CD4-positive, alpha-beta T cell treated with Interleukin-17A for 4 hours (primary cell): ENCODE measurements around the gene ALDH3B2.
A peak's percentile ranks its signal among the peaks of the same experiment; 100 is the strongest.
"Not testable (repeated sequence)": the region's sequence is repeated elsewhere in the genome, so short reads cannot be mapped to it uniquely, and the experiment has no call there.

Experiments
- DNase-seq: peaks from one replicate; pipeline ENCODE4 v3.0.0-alpha.2; 2020; ENCODE audit warnings: mixed read lengths

The ALDH3B2 gene

DNA sequence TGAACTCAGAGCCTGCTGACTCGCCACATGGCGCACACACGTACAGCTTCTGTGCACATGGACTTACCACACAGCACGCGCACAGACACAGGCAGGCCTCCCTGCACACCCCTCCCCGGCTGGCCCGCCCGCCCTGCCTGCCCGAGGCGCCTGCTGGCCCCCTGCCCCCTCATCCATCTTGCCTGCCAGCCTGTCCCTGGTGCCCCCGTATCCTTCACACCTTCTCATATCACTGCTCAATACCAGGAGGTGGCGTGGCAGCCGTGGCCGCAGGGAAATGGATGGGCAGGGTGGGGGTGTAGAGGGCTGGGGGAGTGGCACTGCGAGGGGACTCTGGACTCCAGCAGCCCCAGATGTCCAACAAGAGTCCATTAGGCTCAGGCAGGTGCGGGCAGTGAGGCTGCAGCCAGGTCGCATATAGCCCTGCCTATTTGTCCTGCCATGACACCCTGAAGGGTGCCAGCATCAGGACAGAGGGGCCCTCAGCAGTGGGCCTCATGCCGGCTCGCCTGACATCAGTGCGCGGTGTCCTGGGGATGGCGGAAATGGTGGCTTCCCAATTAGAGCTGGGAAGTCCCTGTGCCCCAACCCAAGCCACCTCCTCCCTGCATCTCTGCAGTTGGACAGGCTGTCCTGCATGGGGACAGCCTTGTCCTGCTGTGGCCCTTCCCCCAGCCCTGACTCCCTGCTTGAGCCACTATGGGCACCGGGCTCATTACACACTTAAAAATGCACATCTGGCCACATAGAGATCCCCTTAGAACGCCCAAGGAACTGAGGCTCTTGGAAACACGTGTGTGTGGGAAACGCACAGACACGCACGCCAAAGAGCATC lies 32.9 kb downstream of the ALDH3B2 start:
- no peak for DNase-seq

DNA sequence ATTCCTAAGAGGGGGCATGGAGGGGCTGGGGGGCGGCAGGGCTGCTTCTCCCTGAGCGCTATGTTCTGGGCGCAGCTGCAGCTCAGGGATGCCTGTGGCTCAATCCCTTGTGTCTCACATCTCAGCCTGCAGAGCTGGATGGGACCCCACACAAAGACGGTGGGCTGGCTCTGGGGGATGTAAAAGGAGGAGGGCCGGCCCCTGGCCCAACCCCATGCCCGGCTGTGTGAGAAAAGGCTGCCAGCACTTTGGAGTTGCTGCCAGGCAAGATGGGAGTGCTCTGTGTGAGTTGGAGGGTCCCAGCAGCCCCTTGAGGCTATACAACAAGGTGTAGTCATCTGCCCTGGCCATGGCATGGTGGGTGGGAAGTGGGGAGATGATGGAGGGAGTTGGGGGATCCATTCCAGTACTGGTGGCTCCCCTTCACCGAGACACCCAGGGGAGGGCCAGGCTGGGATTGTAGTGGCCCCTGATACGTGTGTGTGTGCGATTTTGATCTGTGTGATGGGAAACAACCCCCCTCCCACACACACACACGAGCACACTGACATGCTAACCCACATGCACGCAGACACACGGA lies 33.6 kb downstream of the ALDH3B2 start:
- DNase-seq, result no peak

DNA sequence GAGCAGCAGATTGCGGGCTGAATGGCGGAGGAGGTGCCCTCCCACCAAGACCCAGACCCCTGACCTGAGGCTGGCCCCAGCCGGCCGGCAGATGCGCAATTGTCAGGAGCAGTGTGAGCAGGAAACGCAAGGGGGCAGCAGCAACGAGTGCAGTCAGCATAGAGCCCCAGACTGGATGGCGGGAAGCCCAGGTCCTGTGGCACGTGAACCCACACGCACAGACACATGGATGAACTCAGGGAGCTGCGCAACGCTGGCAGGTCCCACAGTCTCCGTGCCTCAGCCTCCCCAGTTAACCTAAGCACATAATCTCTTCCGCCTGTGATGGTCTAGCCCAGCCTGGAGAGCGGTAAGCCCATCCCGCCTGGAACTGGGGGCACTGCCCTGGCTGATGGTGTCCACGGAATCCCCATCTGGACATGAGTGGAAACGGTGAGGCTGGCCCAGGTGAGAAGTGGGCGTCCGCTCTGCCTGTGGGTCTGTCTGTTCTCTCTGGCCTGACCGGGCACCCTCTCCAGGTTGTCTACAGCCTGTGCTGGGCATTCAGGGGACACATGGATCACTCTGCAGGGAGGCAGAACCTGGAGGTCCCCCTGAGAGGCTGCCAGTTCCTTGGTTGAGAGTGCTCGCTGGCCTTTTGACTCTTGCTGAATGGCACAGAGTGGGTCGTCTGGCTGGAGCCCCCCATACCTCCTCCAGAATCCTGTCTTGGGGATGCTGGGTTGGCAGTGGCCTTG lies 34.2 kb downstream of the ALDH3B2 start:
- peak; percentile 73 for DNase-seq

DNA sequence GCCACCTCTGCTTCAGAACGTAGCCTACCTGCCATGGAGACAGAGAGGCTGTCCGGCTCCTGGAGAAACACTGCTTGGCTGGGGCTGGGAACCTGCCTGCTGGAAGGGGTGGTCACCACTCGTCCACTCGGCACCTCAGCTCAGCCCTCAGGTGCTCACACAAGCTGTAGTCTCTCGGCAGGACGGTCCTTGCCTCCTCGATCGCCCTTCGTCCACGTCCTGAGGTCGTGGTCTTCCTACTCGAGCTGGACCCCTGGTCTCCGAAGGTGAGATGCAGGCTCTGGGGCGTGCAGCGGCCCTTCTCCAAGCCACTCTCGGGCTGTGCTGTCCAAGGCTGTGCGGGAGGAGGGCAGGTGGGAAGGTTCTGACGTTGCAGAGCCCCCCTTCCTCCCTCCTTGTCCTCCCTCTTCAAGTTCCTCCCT lies 35.0 kb downstream of the ALDH3B2 start, which contains the start of gene TBX10:
TSS of gene TBX10 (minus strand) at position 326 of the 422 bp plus-strand sequence. CDS start at position 35, 291 bp downstream.
- DNase-seq, result no peak

DNA sequence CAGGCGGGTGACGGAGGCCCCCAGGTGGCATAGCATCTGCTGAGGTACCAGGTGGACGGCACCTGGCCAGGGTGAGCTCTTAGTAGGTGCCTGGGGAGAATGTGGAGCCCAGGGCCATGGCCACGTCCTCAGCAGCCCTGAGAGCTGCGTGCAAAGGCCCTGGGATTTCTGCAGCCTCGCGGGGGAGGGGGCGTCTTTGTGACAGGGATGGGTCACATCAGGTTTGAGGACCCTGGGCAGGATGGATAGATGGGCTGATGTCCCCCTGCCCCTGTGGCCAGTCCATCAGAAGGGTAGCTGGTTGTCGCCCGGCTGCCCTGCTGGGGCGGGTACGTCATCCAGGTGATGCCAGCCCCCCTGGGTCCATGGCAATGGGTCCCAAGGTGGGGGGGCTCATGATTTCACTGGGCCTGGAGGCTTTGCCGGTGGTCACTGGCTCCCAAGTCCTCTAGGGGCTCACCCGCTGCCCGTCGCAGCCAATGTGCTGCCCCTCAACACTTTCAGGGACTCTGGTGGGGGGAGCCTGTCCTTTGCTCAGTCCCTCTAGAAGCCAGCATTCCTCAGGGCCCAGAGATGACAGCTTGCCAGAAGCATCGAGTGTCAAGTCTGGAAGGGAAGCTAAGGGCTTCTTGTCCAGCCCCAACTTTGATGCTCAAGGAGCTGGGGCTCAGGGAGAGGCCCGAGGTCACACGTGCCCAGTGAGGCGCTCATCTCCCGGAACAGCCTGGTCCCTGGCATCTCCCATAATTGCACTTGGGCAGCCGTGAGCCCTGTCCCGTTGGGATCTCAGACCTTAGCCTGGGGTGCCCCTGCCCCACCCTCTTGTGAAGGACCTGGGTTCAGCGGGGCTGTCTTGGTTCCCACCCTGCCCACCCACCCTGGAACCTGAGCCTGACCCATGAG lies 35.6 kb downstream of the ALDH3B2 start:
- no peak for DNase-seq

DNA sequence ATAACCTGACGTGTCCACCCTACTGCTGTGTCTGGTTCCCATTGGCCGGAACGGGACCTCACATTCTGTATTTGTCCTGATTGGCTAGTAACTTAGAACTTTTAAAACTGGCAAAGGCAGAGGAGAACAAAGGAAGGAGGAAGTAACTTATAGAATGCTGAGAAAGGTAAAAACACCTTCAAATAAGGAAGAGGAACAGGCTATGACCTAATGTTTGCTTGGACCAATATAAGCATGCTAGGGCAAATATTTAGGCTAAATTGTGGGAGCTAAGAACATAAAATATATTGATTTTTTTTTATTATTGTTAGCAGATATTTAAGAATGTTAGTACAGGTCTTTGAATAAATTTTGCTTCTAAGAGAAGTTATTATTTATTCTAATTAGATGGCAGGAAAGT lies 37.0 kb downstream of the ALDH3B2 start:
- DNase-seq, result not testable (repeated sequence)

DNA sequence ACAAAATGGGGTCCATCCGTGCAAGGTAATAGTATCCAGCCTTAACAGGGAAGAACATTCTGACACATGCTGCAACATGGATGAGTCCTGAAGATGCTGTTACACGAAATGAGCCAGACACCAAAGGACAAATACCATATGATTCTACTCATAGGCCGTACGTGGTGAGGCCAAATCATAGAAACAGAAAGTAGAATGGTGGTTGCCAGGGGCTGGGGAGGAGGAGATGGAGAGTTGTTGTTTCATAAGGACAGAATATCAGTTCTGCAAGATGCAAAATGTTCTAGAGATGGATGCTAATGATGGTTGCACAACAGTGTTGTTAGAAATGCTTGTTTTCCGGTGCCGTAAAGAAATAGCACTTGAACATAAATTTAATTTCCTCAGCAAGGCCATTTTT lies 37.5 kb downstream of the ALDH3B2 start:
- no peak for DNase-seq

DNA sequence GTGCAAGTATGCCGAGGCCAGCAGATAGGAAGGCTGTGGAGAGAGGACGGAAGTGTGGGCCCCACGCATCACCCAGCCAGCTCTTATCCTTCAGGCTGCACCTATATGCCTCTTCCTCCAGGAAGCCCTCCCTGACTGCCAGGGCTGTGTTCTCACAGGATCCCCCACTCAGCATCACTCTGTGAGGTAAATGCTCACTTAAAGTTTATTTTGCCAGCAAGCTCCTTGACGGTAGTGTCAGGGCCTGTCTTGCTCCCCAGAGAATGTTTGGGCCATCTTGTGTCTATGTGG lies 39.2 kb downstream of the ALDH3B2 start:
- DNase-seq, result no peak

DNA sequence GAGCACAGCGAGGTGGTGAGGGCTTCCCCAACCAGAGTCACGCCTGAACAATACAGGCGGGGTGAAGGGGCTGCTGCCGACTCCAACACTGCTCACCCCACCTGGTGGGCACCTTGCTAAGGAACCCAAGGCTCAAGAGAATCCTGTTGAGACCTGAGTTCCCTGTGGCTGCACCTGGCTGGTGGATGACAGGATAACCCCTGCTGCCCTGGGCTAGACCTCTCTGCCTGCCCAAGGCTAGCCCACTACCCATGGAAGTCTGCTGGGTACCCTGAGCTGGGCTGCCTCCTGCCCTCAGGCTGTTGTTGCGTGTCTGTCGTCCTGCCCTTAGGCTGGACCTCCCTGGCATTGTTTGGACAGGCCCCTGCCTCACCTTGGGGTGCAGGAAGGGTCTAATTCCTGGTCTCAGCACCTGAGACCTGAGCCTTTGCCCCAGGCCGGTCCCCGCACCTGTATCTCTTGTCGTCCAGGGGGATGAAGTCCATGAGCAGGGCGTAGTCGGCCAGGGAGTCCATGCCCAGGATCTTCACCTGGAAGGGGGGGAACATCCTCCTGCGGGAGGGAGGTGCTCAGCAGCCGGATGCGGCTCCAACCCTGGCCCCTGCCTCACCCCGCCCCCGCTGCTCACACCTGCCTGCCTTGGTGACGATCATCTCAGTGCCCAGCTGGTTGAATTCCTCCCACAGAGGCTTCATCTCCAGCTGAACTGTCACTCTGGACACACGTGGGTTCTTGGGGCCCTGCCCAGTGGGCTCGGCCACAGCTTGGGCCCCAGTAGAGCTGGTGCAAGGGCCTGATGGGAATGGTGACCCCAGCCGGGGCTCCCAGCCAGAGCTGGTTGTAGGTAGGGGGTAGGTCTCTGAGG lies 39.8 kb downstream of the ALDH3B2 start:
- no peak for DNase-seq

DNA sequence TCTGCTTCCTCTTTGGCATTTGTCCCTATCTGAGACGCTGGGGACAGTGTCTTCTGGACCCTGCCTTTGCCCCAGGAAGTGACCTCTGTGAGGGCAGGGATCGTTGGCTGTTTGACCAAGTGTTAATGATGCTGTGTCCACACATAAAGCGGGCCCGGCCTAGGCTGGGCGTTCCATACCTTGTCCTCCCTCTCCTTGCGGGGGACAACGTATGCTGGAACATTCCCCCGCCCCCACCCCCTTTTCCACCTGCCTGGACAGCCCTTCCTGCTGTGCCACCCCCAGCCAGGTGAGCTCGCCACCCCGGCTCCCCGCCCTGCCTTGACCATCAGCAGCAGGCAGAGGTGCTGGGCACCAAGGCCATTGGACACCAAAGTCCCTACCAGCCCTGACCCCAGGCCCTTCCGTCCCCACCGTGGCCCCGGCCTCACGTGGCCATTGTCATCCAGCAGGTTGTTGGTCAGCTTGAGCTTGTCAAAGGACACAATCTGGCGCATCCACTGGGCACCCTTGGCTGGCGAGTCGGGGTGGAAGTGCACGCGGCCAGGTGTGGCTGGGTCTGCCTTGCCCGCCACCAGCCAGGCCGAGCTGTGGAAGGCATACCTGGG lies 40.6 kb downstream of the ALDH3B2 start:
- no peak for DNase-seq

DNA sequence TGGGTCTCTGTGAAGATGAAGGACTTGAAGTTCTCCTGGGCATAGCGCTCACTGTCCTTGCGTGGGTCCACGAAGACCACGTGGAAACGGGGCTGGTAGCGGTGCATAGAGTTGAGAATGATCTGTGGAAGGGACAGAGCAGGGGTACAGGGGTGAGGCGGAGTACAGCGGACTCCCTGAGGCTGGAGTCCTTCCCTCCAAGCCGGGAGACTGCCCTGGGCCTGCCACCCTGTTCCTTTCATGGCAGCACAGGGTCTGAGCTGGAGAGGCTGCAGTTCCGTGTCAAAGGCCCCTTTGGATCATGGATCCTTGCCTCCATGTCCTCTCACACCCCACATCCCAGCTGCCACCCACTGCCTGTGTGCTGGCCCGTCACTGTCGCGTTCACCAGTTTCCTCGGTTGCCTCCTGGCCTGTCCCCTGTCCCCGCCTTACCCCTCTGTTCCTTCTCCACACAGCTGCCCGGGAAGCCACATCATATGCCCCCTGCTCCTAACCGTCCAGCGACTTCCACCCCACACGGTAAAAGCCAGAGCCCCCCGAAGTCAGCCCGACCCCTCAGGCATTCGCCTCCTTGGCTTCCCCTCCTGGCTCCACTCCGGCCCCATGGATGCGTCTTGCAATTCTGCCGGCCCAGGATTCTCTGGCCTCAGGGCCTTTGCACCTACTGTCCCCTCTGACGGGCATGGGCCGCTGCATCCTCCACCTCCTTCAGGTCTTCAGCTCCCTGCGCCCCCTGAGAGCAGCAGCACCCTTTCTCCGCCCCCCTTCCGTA lies 41.3 kb downstream of the ALDH3B2 start:
- DNase-seq, result no peak

DNA sequence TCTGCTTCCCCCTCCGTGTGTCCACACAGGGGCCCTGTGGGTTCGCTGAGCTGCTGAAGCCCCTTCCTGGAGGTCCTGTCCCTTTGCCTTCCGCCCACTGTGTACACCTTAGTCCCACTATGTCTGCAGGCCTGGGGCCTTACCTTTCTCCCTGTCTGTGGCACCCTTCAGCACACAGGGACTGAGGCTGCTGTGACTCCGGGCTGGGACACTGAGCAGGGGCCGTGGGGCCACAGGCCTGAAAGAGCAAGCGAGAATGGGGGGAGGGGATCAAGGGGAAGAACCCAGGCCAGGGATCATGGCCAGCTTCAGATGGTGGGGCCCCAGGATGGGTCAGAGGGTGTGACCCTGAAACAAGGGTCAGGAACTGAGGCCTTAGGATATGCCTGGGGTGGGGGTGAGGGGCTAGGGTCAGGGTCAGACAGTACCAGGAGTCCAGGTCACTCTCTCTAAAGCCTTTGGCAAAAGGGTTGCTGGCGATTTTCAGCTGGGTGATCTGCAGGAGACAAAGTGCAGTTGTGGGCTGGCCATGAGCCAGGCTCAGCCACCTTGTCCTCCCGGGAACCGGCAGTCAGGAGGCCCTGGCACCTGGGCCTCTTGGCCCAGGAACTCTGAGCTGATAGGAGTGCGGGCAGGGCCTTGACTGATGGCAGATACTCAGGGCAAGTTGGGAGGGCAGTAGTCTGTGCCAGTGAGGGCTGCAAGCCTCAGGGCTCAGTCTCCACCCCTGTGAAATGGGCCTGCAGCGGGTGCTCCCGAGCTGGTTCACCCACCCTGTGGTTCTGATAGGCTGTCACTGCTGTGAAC lies 42.0 kb downstream of the ALDH3B2 start:
- DNase-seq, result no peak

DNA sequence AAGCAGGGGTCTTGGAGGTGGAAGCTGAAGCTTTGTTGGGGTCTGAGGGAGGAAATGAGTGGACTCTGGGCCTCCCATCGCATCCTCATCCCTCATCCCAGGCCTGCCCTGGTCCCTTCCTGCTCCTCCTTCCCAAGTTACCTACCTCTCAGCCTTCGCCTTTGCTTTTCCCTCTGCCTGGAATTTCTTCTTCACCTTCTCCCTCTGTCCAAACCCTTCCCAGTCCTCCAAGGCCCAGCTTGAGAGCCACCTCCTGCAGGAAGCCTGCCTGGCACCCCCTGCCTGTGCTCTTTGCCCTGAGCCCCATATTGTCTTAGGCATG lies 42.6 kb downstream of the ALDH3B2 start:
- no peak for DNase-seq

DNA sequence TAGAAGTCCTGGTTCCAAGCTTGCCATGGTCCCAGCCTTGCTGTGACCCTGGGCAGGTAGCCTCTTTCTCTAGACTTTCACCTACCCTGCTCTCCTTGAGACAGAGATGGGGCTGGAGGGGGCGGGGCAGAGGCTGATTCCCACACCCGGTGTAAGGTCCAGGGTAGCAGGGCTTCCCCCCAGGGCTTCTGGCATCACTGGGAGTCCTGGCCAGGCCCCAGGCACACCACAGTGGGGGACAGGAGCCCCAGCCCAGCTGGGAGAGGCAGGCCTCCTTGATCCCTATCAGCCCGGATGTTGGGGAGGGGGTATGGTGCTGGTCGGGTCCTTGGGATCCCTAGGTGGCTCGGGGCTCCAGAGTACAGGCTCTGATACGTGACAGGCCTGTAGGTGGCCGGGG lies 43.0 kb downstream of the ALDH3B2 start:
- DNase-seq, result no peak

DNA sequence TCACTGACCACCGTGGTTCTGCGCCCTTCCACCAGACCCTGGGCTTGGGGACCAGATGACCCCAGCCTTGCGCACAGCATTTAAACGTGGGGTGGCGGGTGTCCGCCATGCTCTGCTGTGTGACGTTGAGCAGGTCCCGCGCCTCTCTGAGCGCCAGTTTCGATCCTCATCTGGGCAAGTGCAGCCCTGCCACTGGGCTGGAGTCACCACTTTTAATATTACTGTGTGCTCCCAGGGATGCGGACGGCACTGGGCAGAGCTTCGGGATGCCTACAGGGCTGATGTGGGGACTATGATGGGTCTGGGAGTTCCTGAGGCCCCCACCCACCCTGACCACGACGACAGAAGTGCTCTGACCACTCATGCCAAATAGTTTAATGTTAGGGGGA lies 43.5 kb downstream of the ALDH3B2 start:
- no peak for DNase-seq

DNA sequence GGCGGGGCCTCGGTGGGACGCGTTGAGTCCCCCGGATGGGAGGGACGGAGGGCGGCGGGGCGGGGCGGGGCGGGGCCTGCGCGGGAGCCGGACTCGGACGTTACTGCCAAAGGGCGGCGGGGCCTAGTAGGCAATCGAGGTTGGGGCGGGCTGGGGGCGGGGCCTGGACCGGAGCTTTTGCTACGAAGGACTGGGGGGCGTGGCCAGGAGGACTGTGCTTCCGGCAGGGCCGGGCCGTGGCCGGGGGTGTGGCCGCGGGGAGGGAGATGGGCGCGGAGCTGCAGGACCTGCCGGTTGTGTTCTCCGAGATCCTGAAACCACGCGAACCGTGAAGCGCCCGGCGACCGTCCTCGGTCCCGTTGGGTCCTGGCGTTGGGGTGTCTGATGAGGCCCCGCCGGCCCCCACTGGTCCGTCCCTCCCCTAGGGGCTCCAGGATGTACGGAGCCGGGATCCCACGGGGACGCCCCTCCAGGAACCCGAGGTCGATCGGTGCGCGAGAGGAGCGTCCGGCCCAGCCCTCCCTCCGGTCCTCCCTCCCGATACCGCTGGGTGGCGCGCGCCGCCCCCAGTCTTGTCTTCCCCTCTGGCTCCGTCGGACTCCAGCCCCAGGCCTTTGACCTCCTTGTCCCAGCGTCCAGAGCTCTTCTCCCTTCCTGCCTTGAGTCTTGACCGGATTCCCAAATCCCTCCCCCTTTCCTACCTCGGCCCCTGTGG lies 44.0 kb downstream of the ALDH3B2 start:
- peak; percentile 100 for DNase-seq

DNA sequence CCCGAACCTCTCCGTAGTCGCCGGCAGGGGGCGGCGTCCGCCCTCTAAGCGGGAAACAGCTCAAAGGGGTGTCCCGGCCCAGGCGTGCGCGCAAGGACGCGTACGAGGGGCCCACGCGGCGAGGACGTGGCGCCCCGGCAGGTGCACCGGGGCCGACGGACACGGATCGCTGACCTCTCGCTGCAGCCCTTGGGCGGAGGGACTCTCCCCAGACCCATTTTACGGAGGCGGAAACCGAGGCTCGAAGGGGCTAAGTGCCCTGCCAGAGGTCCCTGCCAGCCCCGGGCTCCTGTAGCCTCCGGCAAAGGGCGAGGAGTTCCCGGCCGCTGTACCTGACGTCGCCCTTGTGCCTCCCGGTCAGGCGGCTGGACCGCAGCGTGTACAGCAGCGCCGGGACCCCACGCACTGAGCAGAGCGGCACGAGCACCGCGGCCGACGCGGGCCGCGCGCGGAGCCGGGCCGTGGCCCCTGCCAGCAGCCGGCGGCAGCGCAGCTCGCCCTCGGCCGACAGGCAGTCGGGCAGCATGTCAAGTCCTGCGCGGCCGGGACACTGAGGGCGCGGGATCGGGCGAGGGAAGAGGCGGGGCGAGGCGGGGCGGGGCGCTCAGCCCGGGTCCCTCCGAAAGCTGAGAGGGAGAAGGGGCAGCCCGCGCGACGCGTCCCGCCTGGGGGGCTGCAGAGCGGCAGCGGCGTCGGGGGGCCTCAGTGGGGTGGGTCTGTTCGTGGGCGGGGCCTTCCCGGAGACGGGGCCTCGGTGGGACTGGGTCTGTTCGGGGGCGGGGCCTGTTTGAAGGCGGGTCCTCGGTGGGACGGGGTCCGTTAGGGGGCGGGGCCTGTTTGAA lies 44.8 kb downstream of the ALDH3B2 start, which contains the start of gene NUDT8:
TSS of gene NUDT8 (minus strand) at position 552 of the 842 bp plus-strand sequence. CDS start at position 526, 26 bp downstream.
- peak; percentile 91 for DNase-seq
